Subcutaneous abdominal adipose tissue (tissue), 5 donors: Measurements from ENCODE around the gene SP2.

Experiments used
- H3K27ac ChIP-seq: one replicate; pipeline ENCODE4 v1.7.0; 2013; ENCODE audit warnings: low read depth, mild to moderate bottlenecking, inconsistent platforms, low read length, moderate library complexity
- H3K27me3 ChIP-seq, 5 donors: one replicate each; pipeline ENCODE4 v1.7.0; 2013; ENCODE audit warnings: low read length in 5 of 5, inconsistent platforms in 1 of 5; ENCODE audit not compliant: control insufficient read depth in 5 of 5, insufficient read depth in 4 of 5
- H3K36me3 ChIP-seq, 5 donors: one replicate each; pipeline ENCODE4 v1.7.0; 2013; ENCODE audit warnings: low read length in 5 of 5; ENCODE audit not compliant: control insufficient read depth in 5 of 5, insufficient read depth in 5 of 5
- H3K4me1 ChIP-seq, 5 donors: one replicate each; pipeline ENCODE4 v1.7.0; 2013; ENCODE audit warnings: low read length in 5 of 5, mild to moderate bottlenecking in 3 of 5, moderate library complexity in 1 of 5; ENCODE audit not compliant: control insufficient read depth in 5 of 5, insufficient read depth in 5 of 5
- H3K4me3 ChIP-seq, 5 donors: one replicate each; pipeline ENCODE4 v1.7.0; 2013; ENCODE audit warnings: low read length in 5 of 5, low read depth in 1 of 5
- H3K9ac ChIP-seq, 5 donors: one replicate each; pipeline ENCODE4 v1.7.0; 2013; ENCODE audit warnings: low read length in 5 of 5, mild to moderate bottlenecking in 4 of 5, moderate library complexity in 3 of 5
- H3K9me3 ChIP-seq, 5 donors: one replicate each; pipeline ENCODE4 v1.7.0; 2013; ENCODE audit warnings: low read length in 5 of 5; ENCODE audit not compliant: control insufficient read depth in 5 of 5
- donor health status: healthy.
- donor health status: healthy.
- donor health status: healthy.
- donor health status: healthy.
- donor health status: healthy.

SP2 gene

GRCh38 chr17:47853616-47854015, 42.4 kb upstream of the SP2 start:
- Histone ChIP-seq H3K9me3 (no peaks in the 10 kb centered on the region), H3K36me3 (no peaks in the 10 kb centered on the region), H3K4me3 (no peak overlapping the region), H3K27ac (no peak overlapping the region), H3K27me3 (peaks cover 30 to 72% (median 62%) of the 10 kb centered on the region in 5 donors), H3K4me1 (peaks cover 0 to 26% (median 13%) of the 10 kb centered on the region in 5 donors), H3K9ac (no peak overlapping the region)

GRCh38 chr17:47855737-47856136, 40.3 kb upstream of the SP2 start:
- Histone ChIP-seq H3K9ac (no peak overlapping the region), H3K9me3 (no peaks in the 10 kb centered on the region), H3K36me3 (no peaks in the 10 kb centered on the region), H3K4me3 (no peak overlapping the region), H3K27ac (no peak overlapping the region), H3K27me3 (peaks cover 25 to 64% (median 41%) of the 10 kb centered on the region in 5 donors), H3K4me1 (peaks cover 0 to 22% (median 10%) of the 10 kb centered on the region in 5 donors)

GRCh38 chr17:47856830-47857229, 39.2 kb upstream of the SP2 start:
- H3K36me3 ChIP-seq = no peaks in the 10 kb centered on the region
- no peak overlapping the region for H3K4me3 ChIP-seq
- H3K9ac ChIP-seq = no peak overlapping the region
- H3K27me3 ChIP-seq = peaks cover 23 to 62% (median 37%) of the 10 kb centered on the region in 5 donors
- peaks cover 0 to 15% (median 2%) of the 10 kb centered on the region in 5 donors for H3K4me1 ChIP-seq
- no peak overlapping the region for H3K27ac ChIP-seq
- H3K9me3 ChIP-seq = no peaks in the 10 kb centered on the region

GRCh38 chr17:47857551-47858455, 38.2 kb upstream of the SP2 start:
- Histone ChIP-seq H3K9me3 (no peaks in the 10 kb centered on the region), H3K4me3 (no peak overlapping the region), H3K9ac (no peak overlapping the region), H3K36me3 (no peaks in the 10 kb centered on the region), H3K27ac (no peak overlapping the region), H3K4me1 (peaks cover 0 to 15% (median 2%) of the 10 kb centered on the region in 5 donors), H3K27me3 (peaks cover 14 to 52% (median 32%) of the 10 kb centered on the region in 5 donors)

- Histone ChIP-seq H3K9ac (no peak overlapping the region), H3K4me1 (peaks cover 0 to 14% (median 2%) of the 10 kb centered on the region in 5 donors), H3K9me3 (no peaks in the 10 kb centered on the region), H3K36me3 (no peaks in the 10 kb centered on the region), H3K27ac (no peak overlapping the region), H3K27me3 (peaks cover 10 to 37% (median 13%) of the 10 kb centered on the region in 5 donors), H3K4me3 (no peak overlapping the region)
Measured at GRCh38 chr17:47860386-47860785, 35.6 kb upstream of the SP2 start.

GRCh38 chr17:47862621-47863440, 33.2 kb upstream of the SP2 start:
- Histone ChIP-seq H3K4me3 (no peak overlapping the region), H3K27ac (no peak overlapping the region), H3K36me3 (no peaks in the 10 kb centered on the region), H3K4me1 (no peaks in the 10 kb centered on the region), H3K9me3 (no peaks in the 10 kb centered on the region), H3K9ac (no peak overlapping the region), H3K27me3 (peaks cover 6 to 33% (median 27%) of the 10 kb centered on the region in 5 donors)

GRCh38 chr17:47864791-47865216, 31.2 kb upstream of the SP2 start:
- H3K27me3 ChIP-seq = peaks cover 11 to 45% (median 35%) of the 10 kb centered on the region in 5 donors
- H3K36me3 ChIP-seq = no peaks in the 10 kb centered on the region
- H3K4me1 ChIP-seq = no peaks in the 10 kb centered on the region
- H3K9me3 ChIP-seq = no peaks in the 10 kb centered on the region
- no peak overlapping the region for H3K4me3 ChIP-seq
- no peak overlapping the region for H3K9ac ChIP-seq
- H3K27ac ChIP-seq = no peak overlapping the region

- Histone ChIP-seq H3K27me3 (peaks cover 22 to 61% (median 43%) of the 10 kb centered on the region in 5 donors), H3K36me3 (no peaks in the 10 kb centered on the region)
Measured at GRCh38 chr17:47866941-47867340, 29.1 kb upstream of the SP2 start.

GRCh38 chr17:47867813-47868533, 28.1 kb upstream of the SP2 start:
- H3K4me3 ChIP-seq = no peak overlapping the region
- peaks cover 29 to 69% (median 48%) of the 10 kb centered on the region in 5 donors for H3K27me3 ChIP-seq
- H3K9me3 ChIP-seq = no peaks in the 10 kb centered on the region
- peaks cover 0 to 6% (median 0%) of the 10 kb centered on the region in 5 donors for H3K4me1 ChIP-seq
- no peak overlapping the region for H3K27ac ChIP-seq
- no peaks in the 10 kb centered on the region for H3K36me3 ChIP-seq
- H3K9ac ChIP-seq = no peak overlapping the region

More at GRCh38 chr17:47866941-47867340, 29.1 kb upstream of the SP2 start:
- Histone ChIP-seq H3K9ac (no peak overlapping the region), H3K4me3 (no peak overlapping the region), H3K27ac (no peak overlapping the region), H3K4me1 (no peaks in the 10 kb centered on the region), H3K9me3 (no peaks in the 10 kb centered on the region)
